HG03095 (cell line): Measurements from ENCODE around the gene KCNK3.
"Not testable (repeated sequence)": the region's sequence is repeated elsewhere in the genome, so short reads cannot be mapped to it uniquely, and the experiment has no call there.

ENCODE experiments used
- ATAC-seq: cut with Tn5 transposase; IDR thresholded peaks from one replicate; pipeline ENCODE4 v1.9.1; 2021; ENCODE audit warnings: moderate library complexity; ENCODE audit not compliant: unreplicated experiment

The KCNK3 gene

DNA sequence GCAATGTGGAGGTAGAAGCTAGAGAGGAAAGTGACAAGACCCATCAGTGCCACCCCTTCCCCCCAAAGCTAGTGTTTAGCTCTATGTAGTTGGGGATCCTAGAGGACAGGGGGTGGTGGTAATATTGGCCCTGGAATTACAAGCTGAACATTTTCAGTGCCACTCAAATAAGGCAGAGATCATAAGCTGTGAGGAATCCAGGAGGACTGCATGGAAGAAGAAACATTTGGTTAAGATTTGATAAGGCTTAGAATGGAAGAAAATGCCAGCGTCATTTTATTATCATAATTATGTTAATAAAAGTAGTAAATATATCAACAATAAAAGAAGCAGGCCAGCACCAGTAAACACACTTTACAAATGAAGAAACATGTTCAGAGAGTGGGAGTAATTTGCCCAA is 33.7 kb downstream of the KCNK3 start:
- ATAC-seq: no peak

DNA sequence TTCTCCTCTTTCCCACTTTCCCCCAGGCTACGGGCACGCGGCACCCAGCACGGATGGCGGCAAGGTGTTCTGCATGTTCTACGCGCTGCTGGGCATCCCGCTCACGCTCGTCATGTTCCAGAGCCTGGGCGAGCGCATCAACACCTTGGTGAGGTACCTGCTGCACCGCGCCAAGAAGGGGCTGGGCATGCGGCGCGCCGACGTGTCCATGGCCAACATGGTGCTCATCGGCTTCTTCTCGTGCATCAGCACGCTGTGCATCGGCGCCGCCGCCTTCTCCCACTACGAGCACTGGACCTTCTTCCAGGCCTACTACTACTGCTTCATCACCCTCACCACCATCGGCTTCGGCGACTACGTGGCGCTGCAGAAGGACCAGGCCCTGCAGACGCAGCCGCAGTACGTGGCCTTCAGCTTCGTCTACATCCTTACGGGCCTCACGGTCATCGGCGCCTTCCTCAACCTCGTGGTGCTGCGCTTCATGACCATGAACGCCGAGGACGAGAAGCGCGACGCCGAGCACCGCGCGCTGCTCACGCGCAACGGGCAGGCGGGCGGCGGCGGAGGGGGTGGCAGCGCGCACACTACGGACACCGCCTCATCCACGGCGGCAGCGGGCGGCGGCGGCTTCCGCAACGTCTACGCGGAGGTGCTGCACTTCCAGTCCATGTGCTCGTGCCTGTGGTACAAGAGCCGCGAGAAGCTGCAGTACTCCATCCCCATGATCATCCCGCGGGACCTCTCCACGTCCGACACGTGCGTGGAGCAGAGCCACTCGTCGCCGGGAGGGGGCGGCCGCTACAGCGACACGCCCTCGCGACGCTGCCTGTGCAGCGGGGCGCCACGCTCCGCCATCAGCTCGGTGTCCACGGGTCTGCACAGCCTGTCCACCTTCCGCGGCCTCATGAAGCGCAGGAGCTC is 35.4 kb downstream of the KCNK3 start:
- ATAC-seq: no peak

DNA sequence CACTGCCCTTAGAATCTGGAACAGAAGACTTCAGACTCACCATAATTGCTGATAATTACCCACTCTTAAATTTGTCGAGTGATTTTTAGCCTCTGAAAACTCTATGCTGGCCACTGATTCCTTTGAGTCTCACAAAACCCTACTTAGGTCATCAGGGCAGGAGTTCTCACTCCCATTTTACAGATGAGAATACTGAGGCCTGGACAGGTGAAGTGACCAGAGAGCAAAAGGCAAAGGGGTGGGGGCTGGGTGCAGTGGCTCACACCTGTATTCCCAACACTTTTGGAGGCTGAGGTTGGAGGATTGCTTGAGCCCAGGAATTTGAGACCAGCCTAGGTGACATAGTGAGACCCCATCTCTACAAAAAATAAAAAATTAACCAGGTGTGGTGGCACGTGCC is 36.8 kb downstream of the KCNK3 start:
- ATAC-seq: no peak

DNA sequence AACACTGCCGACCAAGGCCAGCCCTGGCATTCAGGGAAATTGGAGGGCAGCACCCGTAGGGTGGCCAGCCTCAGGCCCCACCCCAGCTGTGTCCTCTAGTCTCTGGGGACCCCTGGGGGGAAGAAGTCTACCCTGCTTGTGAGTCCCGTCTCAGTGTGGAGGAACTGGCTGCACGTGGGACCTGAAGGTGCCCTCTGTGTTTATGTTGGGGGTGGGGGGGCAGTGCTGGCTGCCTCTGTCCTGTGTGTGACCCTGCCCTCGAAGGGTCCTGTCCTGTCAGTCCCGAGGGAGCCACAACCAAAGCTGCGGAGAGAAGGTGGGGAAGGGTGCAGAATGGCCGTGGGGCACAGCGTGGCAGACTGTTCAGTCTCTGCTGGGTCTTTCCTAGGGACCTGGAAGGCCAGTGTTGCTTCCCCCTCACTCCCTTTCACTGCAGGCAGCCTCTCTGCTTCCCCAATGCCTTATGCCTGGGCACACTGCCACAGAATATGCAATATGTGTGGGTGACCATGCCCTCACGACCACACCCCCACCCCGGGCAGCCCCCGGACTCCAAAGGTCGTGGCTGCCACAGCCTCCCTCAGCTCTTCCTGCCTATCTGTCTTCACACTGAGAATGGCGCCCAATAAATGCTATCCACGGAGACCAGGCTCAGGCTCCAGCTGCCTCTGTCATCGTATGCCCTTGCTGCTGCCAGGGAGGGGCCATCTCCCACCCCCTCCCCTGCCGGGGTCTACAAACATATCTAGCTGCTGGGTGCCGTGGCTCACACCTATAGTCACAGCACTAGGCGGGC is 38.2 kb downstream of the KCNK3 start:
- ATAC-seq: no peak

DNA sequence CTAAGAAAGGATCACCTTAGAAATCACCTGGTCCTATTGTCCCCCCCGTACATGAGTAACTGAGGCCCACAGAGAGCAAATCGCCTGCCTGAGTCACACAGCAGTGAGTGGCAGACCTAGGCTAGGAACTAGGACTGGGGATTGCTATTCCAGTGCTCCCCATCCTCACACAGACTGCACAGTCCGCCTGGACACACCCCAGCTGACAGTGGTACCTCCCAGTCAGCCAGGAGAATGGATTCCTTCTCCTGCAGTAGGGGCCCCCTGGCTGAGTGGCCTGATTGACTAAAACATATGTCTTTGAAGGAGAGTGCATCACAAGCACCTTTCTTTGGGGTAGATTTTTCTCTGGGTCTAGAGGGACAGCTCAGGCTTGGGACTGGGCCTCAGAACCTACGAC is 39.2 kb downstream of the KCNK3 start:
- ATAC-seq: no peak

DNA sequence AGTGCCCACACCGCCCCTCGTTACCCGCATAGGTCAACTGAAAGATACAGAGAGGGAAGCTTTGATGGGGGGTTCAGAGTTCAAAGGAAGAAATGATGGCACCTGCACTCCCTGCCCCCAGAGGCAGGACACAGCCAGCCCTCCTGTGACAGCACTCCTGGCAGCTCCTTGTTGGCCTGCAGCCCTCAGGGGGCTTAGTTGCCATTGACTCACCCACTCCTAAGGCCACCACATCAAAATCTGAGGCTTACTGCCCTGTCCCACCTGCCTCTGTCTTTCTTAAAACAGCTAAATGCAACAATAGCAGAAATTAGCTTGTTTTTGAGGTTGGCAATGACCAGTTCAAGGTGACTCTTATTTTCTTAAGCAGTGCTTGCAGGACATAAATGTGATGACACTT is 39.9 kb downstream of the KCNK3 start:
- ATAC-seq: no peak

DNA sequence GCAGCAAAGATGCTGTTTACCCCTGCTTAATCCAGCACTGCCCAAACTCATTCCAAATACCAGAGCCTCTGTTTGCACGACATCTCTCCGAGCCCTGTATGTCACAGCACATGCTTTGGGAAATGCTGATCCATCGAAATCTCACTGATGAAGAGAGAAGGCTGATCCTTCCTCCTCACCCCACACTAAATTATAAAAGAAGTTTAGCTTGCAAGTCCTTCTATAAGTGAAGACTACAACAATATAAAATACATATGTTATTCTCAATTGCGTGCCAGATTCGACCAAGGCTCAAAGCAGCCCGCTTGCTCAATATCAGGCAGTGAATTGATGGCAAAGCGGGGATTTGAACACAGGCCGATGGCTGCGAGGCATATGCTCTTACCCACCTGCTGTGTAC is 40.9 kb downstream of the KCNK3 start:
- ATAC-seq: no peak

DNA sequence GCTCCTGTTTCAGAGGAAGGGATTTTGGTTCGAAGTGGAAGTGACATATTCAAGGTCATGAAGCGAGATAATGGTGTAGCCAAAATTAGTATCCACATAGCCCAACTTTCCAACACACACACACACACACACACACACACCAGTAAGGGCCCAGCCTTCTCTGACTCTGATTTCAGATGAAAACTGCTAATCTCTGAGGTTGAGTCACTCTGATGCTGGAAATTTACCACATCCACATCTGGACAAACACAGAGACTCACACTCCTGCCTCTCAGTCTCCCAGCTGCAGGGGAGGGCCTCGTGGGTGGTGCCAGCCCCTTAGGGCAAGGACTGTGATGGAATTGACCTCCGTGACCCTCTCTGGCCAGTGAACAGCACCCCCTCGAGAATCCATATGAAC is 42.6 kb downstream of the KCNK3 start:
- no peak for ATAC-seq

DNA sequence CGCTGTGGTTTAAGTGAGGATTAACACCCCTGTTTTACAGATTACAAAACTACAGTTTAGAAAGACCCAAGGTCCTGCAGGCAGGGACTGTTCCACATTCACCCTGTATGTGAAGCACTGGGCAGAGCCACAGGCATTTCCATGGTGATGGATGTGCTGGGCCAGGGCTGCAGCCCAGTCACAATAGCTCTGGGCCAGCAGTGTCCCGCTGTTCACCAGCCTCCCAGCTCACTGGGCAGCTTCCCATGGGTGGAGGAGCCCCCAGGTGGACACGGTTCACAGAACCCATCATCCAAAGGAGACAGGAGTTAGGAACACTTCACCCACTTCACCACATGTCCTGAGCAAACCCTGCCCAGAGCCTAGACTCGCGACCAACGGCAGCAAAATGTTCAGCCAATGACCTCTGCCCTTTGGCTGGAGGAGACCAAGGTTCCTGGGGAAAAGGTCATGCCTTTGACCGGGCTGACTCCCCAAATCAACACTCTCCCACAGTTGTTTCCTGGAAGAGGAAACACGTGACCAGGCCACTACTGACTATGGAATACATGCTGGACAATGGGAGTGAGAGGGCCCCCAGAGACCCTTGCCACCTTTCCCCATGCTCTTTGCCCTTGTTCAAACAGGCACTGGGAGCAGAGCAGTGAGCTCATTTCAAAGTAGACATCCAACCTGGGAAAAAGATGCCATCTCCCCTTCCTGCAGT is 43.5 kb downstream of the KCNK3 start:
- no peak for ATAC-seq

DNA sequence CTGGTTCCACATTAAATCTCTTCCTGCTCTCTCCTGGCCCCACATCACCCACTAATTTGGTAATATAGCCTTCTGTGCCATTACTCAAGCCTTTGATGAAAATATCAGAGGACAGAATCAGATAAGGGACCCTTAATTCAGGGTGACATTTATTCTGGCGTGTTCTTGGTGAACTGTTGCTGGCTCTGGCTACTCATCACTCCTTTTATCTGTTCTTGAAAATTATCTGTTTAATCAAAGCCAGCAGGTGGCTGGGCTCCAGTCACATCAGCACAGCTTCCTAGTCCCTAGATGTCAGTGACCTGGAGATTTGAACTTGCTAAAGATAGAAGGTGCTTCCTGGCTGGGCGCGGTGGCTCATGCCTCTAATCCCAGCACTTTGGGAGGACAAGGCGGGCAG is 44.7 kb downstream of the KCNK3 start:
- no peak for ATAC-seq

DNA sequence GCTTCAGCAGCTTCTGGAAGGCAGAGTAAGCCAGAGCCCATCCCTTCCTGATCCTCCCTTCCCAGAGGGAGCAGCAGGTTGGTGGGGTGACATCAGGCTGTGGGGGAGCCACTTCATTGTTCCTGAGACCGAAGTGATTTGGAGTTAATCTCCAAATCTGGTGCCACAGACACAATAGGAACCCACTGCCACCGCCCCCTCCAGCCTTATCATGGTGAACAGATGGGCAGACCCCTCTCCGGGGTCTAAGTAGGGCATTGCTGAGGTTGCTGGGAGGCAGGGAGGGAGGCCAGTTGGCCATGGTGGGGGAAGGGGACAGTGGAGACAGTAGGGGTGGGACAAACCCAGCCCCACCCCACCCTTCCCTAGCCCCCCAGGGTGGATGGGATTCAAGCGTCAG is 46.0 kb downstream of the KCNK3 start:
- ATAC-seq: no peak

DNA sequence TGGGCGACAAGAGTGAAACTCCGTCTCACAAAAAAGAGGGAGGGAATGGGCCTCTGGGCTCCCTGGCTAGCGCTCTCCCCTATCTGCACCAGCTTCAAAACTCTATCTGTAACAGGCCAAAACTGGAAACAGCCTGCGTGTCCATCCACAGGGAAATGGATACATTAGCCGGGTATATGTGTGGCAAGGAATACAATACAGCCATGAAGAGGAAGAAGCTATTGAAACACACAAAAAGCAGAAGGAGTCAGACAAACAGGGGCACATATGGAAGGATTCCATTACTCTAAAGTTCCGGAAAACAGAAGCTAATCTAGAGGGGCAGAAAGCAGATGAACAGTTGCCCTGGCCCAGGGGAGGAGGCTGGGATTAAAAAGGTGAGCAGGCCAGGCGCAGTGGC is 47.0 kb downstream of the KCNK3 start:
- no peak for ATAC-seq

DNA sequence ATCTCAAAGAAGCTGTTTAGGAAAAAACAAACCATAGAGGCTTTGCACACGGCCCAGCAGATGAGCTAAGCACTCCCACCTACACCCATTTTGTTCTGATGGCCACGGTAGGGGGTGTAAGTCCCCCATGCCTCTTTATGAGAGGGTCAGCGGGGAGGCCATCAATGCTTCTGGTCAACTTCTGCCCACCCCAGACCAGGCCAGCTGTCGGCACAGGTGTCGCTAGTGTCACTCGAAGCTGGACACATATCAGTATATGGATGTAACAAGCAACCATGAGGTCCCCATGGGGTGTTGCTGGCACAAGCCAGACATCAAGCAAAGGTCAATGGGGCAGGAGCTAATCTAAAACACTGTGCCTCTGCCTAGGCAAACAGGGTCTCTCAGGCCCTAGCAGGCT is 47.8 kb downstream of the KCNK3 start:
- ATAC-seq: no peak

DNA sequence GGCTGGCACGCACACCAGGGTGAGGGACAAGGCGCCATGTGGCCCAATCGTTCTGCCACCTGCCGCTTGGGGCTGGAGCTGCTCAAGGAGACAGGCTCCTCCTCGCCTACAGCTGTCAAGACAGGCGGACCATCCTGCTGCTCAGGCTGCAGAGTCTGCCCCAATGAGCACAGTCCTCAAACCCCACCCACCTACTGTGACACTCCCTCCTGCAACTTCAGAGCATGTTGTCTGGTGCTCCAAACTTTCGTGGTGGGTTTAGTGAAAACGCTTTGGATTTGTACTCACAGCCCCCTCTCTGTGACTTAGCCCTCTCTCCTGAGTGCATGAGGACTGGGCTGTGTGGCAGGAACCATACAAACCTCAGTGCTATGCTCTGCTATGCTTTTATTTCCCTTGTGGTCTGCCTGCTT is 48.4 kb downstream of the KCNK3 start:
- ATAC-seq: no peak

DNA sequence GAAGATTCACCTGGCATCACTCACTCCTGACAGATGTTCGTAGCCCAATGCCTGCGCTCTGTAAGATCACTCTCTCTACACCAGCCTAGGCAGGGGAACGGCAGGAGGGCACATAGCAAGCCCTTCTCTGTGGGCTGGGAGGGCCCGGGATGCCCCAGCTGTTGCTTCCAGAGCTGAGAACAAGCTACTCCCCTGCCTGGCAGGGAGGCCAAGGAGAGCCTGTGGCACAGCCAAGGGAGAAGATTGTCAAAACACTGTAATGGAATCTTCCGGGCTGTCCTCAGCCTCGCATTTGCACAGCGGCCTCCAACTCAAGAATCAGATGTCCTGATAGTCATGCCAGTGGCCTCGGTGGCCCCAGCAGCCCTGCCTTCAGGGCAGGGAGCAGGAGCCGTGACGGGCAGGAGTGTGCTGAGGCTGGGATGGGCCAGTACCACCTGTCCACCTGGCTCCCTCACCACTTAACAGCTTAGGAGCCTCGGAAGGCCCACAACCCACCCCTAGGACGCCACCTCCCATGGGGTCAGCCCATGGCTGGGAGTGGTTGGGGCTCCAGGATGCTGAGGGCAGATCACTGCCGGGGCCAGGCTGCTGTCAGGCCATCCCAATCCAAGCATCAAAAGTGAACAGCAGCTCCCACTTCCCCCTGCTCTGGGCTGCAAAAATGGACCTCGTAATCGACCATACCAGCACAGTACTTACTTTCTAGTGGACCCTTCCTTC is 49.7 kb downstream of the KCNK3 start:
- ATAC-seq: no peak

DNA sequence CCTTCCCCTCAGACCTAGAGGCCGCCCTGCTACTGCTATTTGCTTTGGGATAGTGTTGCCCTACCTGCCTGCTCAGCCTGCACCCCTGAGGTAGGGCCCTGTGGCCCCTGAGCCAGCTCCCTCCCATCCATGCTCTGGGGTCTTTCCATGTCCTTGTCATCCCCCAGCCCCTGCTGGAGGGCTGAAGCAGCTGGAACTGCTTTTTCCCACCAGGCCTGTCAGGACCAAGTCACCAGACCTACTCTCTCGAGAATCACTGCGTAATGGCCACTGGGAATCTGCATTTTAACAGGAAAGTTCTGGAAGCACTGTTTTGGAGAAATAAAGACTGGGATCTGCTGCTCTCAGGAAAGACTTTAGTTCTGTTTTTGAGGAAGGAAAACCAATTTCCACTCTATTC is 51.3 kb downstream of the KCNK3 start:
- no peak for ATAC-seq

DNA sequence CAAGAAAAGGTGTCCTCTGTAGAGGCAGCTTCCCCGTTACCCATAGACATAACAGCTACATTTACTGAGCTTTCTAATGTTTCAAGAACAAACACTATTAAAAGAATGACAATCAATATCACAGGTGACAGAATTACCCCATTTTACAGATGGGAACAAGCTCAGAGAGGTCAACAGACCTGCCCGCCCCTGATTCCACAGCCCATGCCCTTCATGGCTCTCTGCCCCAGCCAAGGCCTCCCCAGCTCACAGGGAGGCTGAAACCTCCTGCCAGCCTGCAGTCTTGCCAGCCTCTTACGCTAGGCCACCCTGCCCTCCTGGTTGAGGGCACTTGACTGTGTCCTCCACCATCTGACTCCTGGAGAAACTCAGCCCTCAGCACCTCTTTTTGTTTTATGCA is 52.4 kb downstream of the KCNK3 start:
- ATAC-seq: no peak

DNA sequence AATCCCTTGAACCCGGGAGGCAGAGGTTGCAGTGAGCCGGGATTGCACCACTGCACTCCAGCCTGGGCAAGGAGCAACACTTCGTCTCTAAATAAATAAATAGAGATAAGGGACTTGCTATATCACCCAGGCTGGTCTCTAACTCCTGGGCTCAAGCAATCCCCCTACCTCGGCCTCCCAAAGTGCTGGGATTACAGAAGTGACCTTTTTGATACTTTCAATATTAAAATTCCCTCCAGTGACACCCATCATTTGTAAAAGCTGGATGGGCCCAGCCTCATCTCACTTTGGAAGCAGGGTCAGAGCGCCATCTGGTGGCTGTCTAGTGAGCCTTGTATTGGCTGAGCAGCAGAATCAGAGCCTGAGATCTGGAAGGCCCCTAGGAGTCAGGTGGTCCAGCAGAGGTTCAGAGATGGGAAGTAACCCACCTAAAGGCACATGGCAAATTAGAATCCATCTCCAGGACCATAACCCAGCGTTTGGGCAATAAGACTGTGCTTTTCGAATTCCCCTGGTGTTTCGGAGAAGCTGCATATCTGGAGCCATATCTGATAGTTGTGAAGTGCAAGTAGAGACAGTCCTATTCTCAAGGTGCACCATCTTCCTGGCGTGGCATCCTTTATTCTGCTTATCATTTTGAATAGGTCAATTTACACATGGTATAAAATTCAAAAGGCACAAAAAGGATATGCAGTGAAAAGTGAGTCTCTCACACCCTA is 53.2 kb downstream of the KCNK3 start:
- no peak for ATAC-seq

DNA sequence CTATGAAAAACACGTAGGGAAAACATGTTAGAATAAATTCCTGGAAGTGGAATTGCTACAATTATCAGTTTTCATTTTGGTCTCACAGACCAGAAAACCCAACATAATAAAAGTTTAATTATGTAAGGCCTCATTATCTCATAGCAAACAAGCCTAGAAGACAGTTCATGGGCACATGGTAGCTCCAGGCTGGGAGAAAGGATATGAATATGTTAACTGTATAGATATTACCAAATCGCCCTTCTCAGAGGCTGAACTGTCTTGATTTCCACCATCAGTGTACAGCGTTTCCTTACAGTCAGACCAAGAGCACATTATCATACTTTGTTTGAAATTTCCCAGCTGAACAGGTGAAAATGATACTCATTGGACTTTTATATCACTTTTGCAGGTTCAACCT is 54.4 kb downstream of the KCNK3 start:
- no peak for ATAC-seq

DNA sequence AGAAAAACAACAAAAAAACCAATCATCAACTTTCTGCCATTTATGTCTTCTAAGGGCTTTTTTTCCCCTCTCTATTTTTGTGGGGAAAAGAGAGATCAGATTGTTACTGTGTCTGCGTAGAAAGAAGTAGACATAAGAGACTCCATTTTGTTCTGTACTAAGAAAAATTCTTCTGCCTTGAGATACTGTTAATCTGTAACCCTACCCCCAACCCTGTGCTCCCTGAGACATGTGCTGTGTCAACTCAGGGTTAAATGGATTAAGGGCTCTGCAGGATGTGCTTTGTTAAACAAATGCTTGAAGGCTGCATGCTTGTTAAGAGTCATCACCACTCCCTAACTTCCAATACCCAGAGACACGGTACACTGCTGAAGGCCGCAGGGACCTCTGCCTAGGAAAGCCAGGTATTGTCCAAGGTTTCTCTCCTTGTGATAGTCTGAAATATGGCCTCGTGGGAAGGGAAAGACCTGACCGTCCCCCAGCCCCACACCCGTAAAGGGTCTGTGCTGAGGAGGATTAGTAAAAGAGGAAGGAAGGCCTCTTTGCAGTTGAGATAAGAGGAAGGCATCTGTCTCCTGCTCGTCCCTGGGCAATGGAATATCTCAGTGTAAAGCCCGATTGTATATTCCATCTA is 57.4 kb downstream of the KCNK3 start:
- not testable (repeated sequence) for ATAC-seq
